T-helper 1 cell treated with Interleukin-12 subunit alpha and Interleukin-12 subunit beta and Interleukin-4 antibody, amounts not matched to agents 30 μg/mL and 1 μg/mL, for 36 hours (primary cell): ENCODE measurements around the gene NR4A1.

ENCODE experiments used
- H3K27ac Mint-ChIP-seq: one replicate; pipeline ENCODE4 v1.8.0; 2021; ENCODE audit warnings: mild to moderate bottlenecking, mixed read lengths
- H3K27me3 Mint-ChIP-seq: one replicate; pipeline ENCODE4 v1.8.0; 2021; ENCODE audit warnings: low read depth, mixed read lengths
- H3K36me3 Mint-ChIP-seq: one replicate; pipeline ENCODE4 v1.8.0; 2021; ENCODE audit warnings: low read depth, mixed read lengths
- H3K4me1 Mint-ChIP-seq: one replicate; pipeline ENCODE4 v1.8.0; 2021; ENCODE audit warnings: low read depth, mixed read lengths
- H3K4me3 Mint-ChIP-seq: one replicate; pipeline ENCODE4 v1.8.0; 2021; ENCODE audit warnings: mild to moderate bottlenecking, moderate library complexity, mixed read lengths
- H3K9me3 Mint-ChIP-seq: one replicate; pipeline ENCODE4 v1.8.0; 2021; ENCODE audit warnings: mixed read lengths

NR4A1 gene

GRCh38 chr12:52043386-52044212, 7.6 kb upstream of the NR4A1 start:
- Mint-ChIP-seq H3K27me3 (peaks cover 8% of the 10 kb centered on the region), H3K27ac (no peak overlapping the region), H3K36me3 (no peaks in the 10 kb centered on the region), H3K4me1 (peaks cover 22% of the 10 kb centered on the region), H3K9me3 (no peaks in the 10 kb centered on the region), H3K4me3 (no peak overlapping the region)

GRCh38 chr12:52044292-52044983, 6.8 kb upstream of the NR4A1 start:
- Mint-ChIP-seq H3K36me3 (no peaks in the 10 kb centered on the region), H3K4me3 (no peak overlapping the region), H3K27ac (no peak overlapping the region), H3K4me1 (peaks cover 26% of the 10 kb centered on the region), H3K27me3 (peaks cover 11% of the 10 kb centered on the region), H3K9me3 (no peaks in the 10 kb centered on the region)

- Mint-ChIP-seq H3K36me3 (no peaks in the 10 kb centered on the region), H3K9me3 (no peaks in the 10 kb centered on the region), H3K4me3 (no peak overlapping the region), H3K27me3 (peaks cover 9% of the 10 kb centered on the region), H3K4me1 (peaks cover 39% of the 10 kb centered on the region), H3K27ac (no peak overlapping the region)
Observed at GRCh38 chr12:52045794-52046199, 5.4 kb upstream of the NR4A1 start.

- Mint-ChIP-seq H3K27me3 (peaks cover 9% of the 10 kb centered on the region), H3K27ac (no peak overlapping the region), H3K36me3 (no peaks in the 10 kb centered on the region), H3K4me1 (peaks cover 38% of the 10 kb centered on the region), H3K9me3 (no peaks in the 10 kb centered on the region), H3K4me3 (no peak overlapping the region)
Observed at GRCh38 chr12:52046859-52047258, 4.4 kb upstream of the NR4A1 start.

- Mint-ChIP-seq H3K9me3 (no peaks in the 10 kb centered on the region), H3K4me1 (peaks cover 40% of the 10 kb centered on the region), H3K27ac (peak overlapping the region; percentile 72), H3K27me3 (peaks cover 9% of the 10 kb centered on the region), H3K4me3 (peak overlapping the region; percentile 83), H3K36me3 (no peaks in the 10 kb centered on the region)
Observed at GRCh38 chr12:52049286-52049685, 2.0 kb upstream of the NR4A1 start.

- Mint-ChIP-seq H3K9me3 (no peaks in the 10 kb centered on the region), H3K4me1 (peaks cover 40% of the 10 kb centered on the region), H3K27me3 (peaks cover 9% of the 10 kb centered on the region), H3K27ac (peak overlapping the region; percentile 72), H3K4me3 (peak overlapping the region; percentile 83), H3K36me3 (no peaks in the 10 kb centered on the region)
Observed at GRCh38 chr12:52049688-52050087, 1.6 kb upstream of the NR4A1 start.

GRCh38 chr12:52050116-52050757, 1.0 kb upstream of the NR4A1 start:
- Mint-ChIP-seq H3K9me3 (no peaks in the 10 kb centered on the region), H3K36me3 (no peaks in the 10 kb centered on the region), H3K4me1 (peaks cover 40% of the 10 kb centered on the region), H3K27me3 (peaks cover 9% of the 10 kb centered on the region), H3K4me3 (peak overlapping the region; percentile 83), H3K27ac (peak overlapping the region; percentile 72)

- Mint-ChIP-seq H3K4me1 (peaks cover 31% of the 10 kb centered on the region), H3K27me3 (peaks cover 9% of the 10 kb centered on the region), H3K27ac (peak overlapping the region; percentile 92), H3K36me3 (no peaks in the 10 kb centered on the region), H3K4me3 (peak overlapping the region; percentile 83), H3K9me3 (no peaks in the 10 kb centered on the region)
Observed at GRCh38 chr12:52052468-52053186, 1.4 kb downstream of the NR4A1 start.

- Mint-ChIP-seq H3K4me3 (peak overlapping the region; percentile 83), H3K9me3 (no peaks in the 10 kb centered on the region), H3K36me3 (no peaks in the 10 kb centered on the region), H3K27me3 (peaks cover 9% of the 10 kb centered on the region), H3K27ac (no peak overlapping the region), H3K4me1 (peaks cover 31% of the 10 kb centered on the region)
Observed at GRCh38 chr12:52053536-52054209, 2.4 kb downstream of the NR4A1 start.

- no peak overlapping the region for H3K27ac Mint-ChIP-seq
- H3K36me3 Mint-ChIP-seq: no peaks in the 10 kb centered on the region
- H3K9me3 Mint-ChIP-seq: no peaks in the 10 kb centered on the region
- H3K4me3 Mint-ChIP-seq: no peak overlapping the region
- peaks cover 5% of the 10 kb centered on the region for H3K27me3 Mint-ChIP-seq
- peaks cover 28% of the 10 kb centered on the region for H3K4me1 Mint-ChIP-seq
Observed at GRCh38 chr12:52054231-52054832, 3.1 kb downstream of the NR4A1 start.

- Mint-ChIP-seq H3K4me1 (peaks cover 20% of the 10 kb centered on the region), H3K4me3 (no peak overlapping the region), H3K27ac (no peak overlapping the region), H3K9me3 (no peaks in the 10 kb centered on the region), H3K27me3 (no peaks in the 10 kb centered on the region), H3K36me3 (no peaks in the 10 kb centered on the region)
Observed at GRCh38 chr12:52054833-52055730, 3.8 kb downstream of the NR4A1 start.

- no peak overlapping the region for H3K4me3 Mint-ChIP-seq
- no peak overlapping the region for H3K27ac Mint-ChIP-seq
- H3K36me3 Mint-ChIP-seq: no peaks in the 10 kb centered on the region
- H3K9me3 Mint-ChIP-seq: no peaks in the 10 kb centered on the region
- peaks cover 14% of the 10 kb centered on the region for H3K4me1 Mint-ChIP-seq
- H3K27me3 Mint-ChIP-seq: no peaks in the 10 kb centered on the region
Observed at GRCh38 chr12:52055731-52056711, 4.8 kb downstream of the NR4A1 start.
